Mesothelial cell of epicardium (in vitro differentiated cells): ENCODE measurements around the gene UBXN6. TPM values are rescaled to one million over a fixed set of nuclear protein-coding genes. Genes with fewer than 3 reads are reported as not detected.

ENCODE experiments used
- DNase-seq, 2 experiments: peaks; one replicate each; pipeline ENCODE4 v3.0.0; 2021; ENCODE audit warnings: low spot score in 2 of 2; ENCODE audit not compliant: unreplicated experiment in 2 of 2
- H3K27ac Mint-ChIP-seq: 2 replicates; pipeline ENCODE4 v1.8.0; 2021; ENCODE audit warnings: mixed read lengths
- H3K27me3 Mint-ChIP-seq: 2 replicates; pipeline ENCODE4 v1.8.0; 2021; ENCODE audit warnings: low read depth, mixed read lengths
- H3K36me3 Mint-ChIP-seq: 2 replicates; pipeline ENCODE4 v1.8.0; 2021; ENCODE audit warnings: mixed read lengths
- H3K4me1 Mint-ChIP-seq: 2 replicates; pipeline ENCODE4 v1.8.0; 2021; ENCODE audit warnings: mixed read lengths
- H3K4me3 Mint-ChIP-seq: 2 replicates; pipeline ENCODE4 v1.8.0; 2021; ENCODE audit warnings: mild to moderate bottlenecking, moderate library complexity, mixed read lengths
- H3K9me3 Mint-ChIP-seq: 2 replicates; pipeline ENCODE4 v1.8.0; 2021; ENCODE audit warnings: mixed read lengths
- CTCF ChIP-seq: fragments of 200-600 bp; sonication (generic); IDR thresholded peaks from one replicate; pipeline ENCODE4 v1.5.0; 2021; ENCODE audit warnings: antibody characterized with exemption; ENCODE audit not compliant: unreplicated experiment
- total RNA-seq: library from RNA; stranded (reverse); gene quantifications from 3 replicates; pipeline ENCODE4 v1.2.1, GENCODE V29; 2021

UBXN6 gene
- total RNA-seq, 1 donor from 2014 or later: 71.0 TPM

- peaks cover 25% of the 10 kb centered on the region for H3K4me1 Mint-ChIP-seq
- peak overlapping the region; percentile 88 for H3K4me3 Mint-ChIP-seq
- no peaks in the 10 kb centered on the region for H3K36me3 Mint-ChIP-seq
- TF ChIP-seq CTCF: no peak
- no peaks in the 10 kb centered on the region for H3K9me3 Mint-ChIP-seq
- peak overlapping the region; percentile 99 for H3K27ac Mint-ChIP-seq
- DNase-seq: peak; percentile 61 to 75
- no peaks in the 10 kb centered on the region for H3K27me3 Mint-ChIP-seq
These were observed 546 bp downstream of the UBXN6 start for GRCh38 chr19:4456843-4457653.

- H3K27me3 Mint-ChIP-seq: no peaks in the 10 kb centered on the region
These were observed 1.1 kb downstream of the UBXN6 start for GRCh38 chr19:4456476-4456842.

GRCh38 chr19:4455719-4456475 lies 1.7 kb downstream of the UBXN6 start:
- H3K27ac Mint-ChIP-seq: peak overlapping the region; percentile 99
- peak in 1 of 2 experiments; percentile 56 for DNase-seq
- H3K36me3 Mint-ChIP-seq: no peaks in the 10 kb centered on the region
- peak overlapping the region; percentile 88 for H3K4me3 Mint-ChIP-seq
- H3K4me1 Mint-ChIP-seq: peaks cover 25% of the 10 kb centered on the region
- TF ChIP-seq CTCF: no peak
- no peaks in the 10 kb centered on the region for H3K9me3 Mint-ChIP-seq
- H3K27me3 Mint-ChIP-seq: no peaks in the 10 kb centered on the region

More at GRCh38 chr19:4456476-4456842, 1.1 kb downstream of the UBXN6 start:
- TF ChIP-seq CTCF: no peak
- Mint-ChIP-seq H3K27ac (peak overlapping the region; percentile 99), H3K9me3 (no peaks in the 10 kb centered on the region), H3K4me1 (peaks cover 25% of the 10 kb centered on the region), H3K36me3 (no peaks in the 10 kb centered on the region), H3K4me3 (peak overlapping the region; percentile 88)
- peak in 1 of 2 experiments; percentile 57 for DNase-seq

GRCh38 chr19:4454747-4455718 lies 2.6 kb downstream of the UBXN6 start:
- H3K27ac Mint-ChIP-seq: peak overlapping the region; percentile 99
- H3K4me3 Mint-ChIP-seq: peak overlapping the region; percentile 88
- no peak for TF ChIP-seq CTCF
- H3K9me3 Mint-ChIP-seq: no peaks in the 10 kb centered on the region
- no peak for DNase-seq
- H3K27me3 Mint-ChIP-seq: no peaks in the 10 kb centered on the region
- H3K36me3 Mint-ChIP-seq: peaks cover 4% of the 10 kb centered on the region
- peaks cover 25% of the 10 kb centered on the region for H3K4me1 Mint-ChIP-seq
